IMR-90 (cell line): ENCODE measurements around the gene JPT1. TPM values are rescaled to one million over a fixed set of nuclear protein-coding genes. Genes with fewer than 3 reads are reported as not detected.

Source experiments
- ATAC-seq: fragments of 200-7000 bp; cut with Tn5 transposase; 2 replicates; pipeline ENCODE4 v1.9.1; 2020; ENCODE audit warnings: low read depth, mild to moderate bottlenecking, moderate library complexity
- BruUV-seq: library from RNA; stranded (reverse); fragments of 400-500 nt; replicated peaks from 2 replicates; lab custom pipeline; 2021; lab: Mats Ljungman, UMichigan
- CTCF ChIA-PET: fragments of 300-600 bp; formaldehyde crosslinking; extraction: SDS; loops from one replicate; lab custom pipeline; 2021; ENCODE audit warnings: antibody characterized with exemption; lab: Yijun Ruan, JAX
- POLR2A ChIA-PET: fragments of 300-600 bp; sonication (Branson Sonifier 250); formaldehyde crosslinking; loops from one replicate; lab custom pipeline; 2022; ENCODE audit warnings: antibody characterized with exemption; ENCODE audit not compliant: unreplicated experiment; lab: Charles Lee
- DNase-seq: peaks from one replicate; pipeline ENCODE4 v3.0.0; 2013
- H2AFZ ChIP-seq: replicated peaks from 2 replicates; pipeline ENCODE3; 2013; ENCODE audit warnings: low read length, mild to moderate bottlenecking; ENCODE audit not compliant: poor library complexity
- H2AK5ac ChIP-seq: 2 replicates; pipeline ENCODE4 v1.6.1; 2013; ENCODE audit warnings: low read depth, low read length, inconsistent platforms
- H2AK9ac ChIP-seq: replicated peaks from 2 replicates; pipeline ENCODE3; 2013; ENCODE audit warnings: mild to moderate bottlenecking, low read depth, low read length, moderate library complexity; ENCODE audit not compliant: poor library complexity
- H2BK120ac ChIP-seq: 2 replicates; pipeline ENCODE4 v1.6.1; 2013; ENCODE audit warnings: low read depth, low read length, inconsistent platforms
- H2BK15ac ChIP-seq: 3 replicates; pipeline ENCODE4 v1.6.1; 2013; ENCODE audit warnings: low read depth, low read length, inconsistent platforms
- H2BK20ac ChIP-seq: 2 replicates; pipeline ENCODE4 v1.6.1; 2013; ENCODE audit warnings: low read depth, mild to moderate bottlenecking, inconsistent platforms, low read length, moderate library complexity
- H2BK5ac ChIP-seq: 2 replicates; pipeline ENCODE4 v1.6.1; 2013; ENCODE audit warnings: mild to moderate bottlenecking, low read depth, low read length, inconsistent platforms; ENCODE audit not compliant: poor library complexity, severe bottlenecking
- H3K14ac ChIP-seq: replicated peaks from 2 replicates; pipeline ENCODE4 v1.6.1; 2013; ENCODE audit warnings: low read depth, low read length, inconsistent platforms
- H3K18ac ChIP-seq: 2 replicates; pipeline ENCODE4 v1.6.1; 2013; ENCODE audit warnings: low read depth, low read length, control low read depth
- H3K23ac ChIP-seq: 2 replicates; pipeline ENCODE4 v1.6.1; 2013; ENCODE audit warnings: low read depth, low read length, inconsistent platforms
- H3K27ac ChIP-seq: 2 replicates; pipeline ENCODE4 v1.5.1; 2013; ENCODE audit warnings: mild to moderate bottlenecking, control low read depth, low read length; ENCODE audit not compliant: insufficient read depth
- H3K27me3 ChIP-seq: 2 replicates; pipeline ENCODE4 v1.6.1; 2013; ENCODE audit warnings: low read length; ENCODE audit not compliant: control insufficient read depth, insufficient read depth
- H3K36me3 ChIP-seq: 2 replicates; pipeline ENCODE4 v1.6.1; 2013; ENCODE audit warnings: low read length, mixed read lengths; ENCODE audit not compliant: control insufficient read depth, insufficient read depth
- H3K4ac ChIP-seq: 2 replicates; pipeline ENCODE4 v1.6.1; 2013; ENCODE audit warnings: low read depth, low read length, inconsistent platforms
- H3K4me1 ChIP-seq: 2 replicates; pipeline ENCODE4 v1.6.1; 2013; ENCODE audit warnings: low read length, mixed read lengths; ENCODE audit not compliant: control insufficient read depth, insufficient read depth
- H3K4me2 ChIP-seq: 2 replicates; pipeline ENCODE4 v1.6.1; 2013; ENCODE audit warnings: low read depth, mild to moderate bottlenecking, control low read depth, low read length, moderate library complexity
- H3K4me3 ChIP-seq: 2 replicates; pipeline ENCODE4 v1.5.1; 2013; ENCODE audit warnings: low read depth, mild to moderate bottlenecking, control low read depth, low read length, moderate library complexity; ENCODE audit not compliant: insufficient read depth
- H3K56ac ChIP-seq: 2 replicates; pipeline ENCODE4 v1.6.1; 2013; ENCODE audit warnings: low read length, inconsistent platforms; ENCODE audit not compliant: insufficient read depth; ENCODE audit errors: extremely low read depth
- H3K79me1 ChIP-seq, 2 experiments: 2 replicates each; pipeline ENCODE4 v1.6.1; 2013; ENCODE audit warnings: low read length in 2 of 2, inconsistent platforms in 1 of 2, low read depth in 1 of 2
- H3K9ac ChIP-seq: 2 replicates; pipeline ENCODE4 v1.6.1; 2013; ENCODE audit warnings: low read depth, low read length, control low read depth
- H3K9me1 ChIP-seq: 2 replicates; pipeline ENCODE4 v1.6.1; 2013; ENCODE audit warnings: low read length, inconsistent platforms; ENCODE audit not compliant: insufficient read depth
- H3K9me3 ChIP-seq: 2 replicates; pipeline ENCODE4 v1.6.1; 2013; ENCODE audit warnings: low read length; ENCODE audit not compliant: control insufficient read depth, insufficient read depth
- H4K20me1 ChIP-seq: 2 replicates; pipeline ENCODE4 v1.6.1; 2013; ENCODE audit warnings: low read length, inconsistent platforms; ENCODE audit not compliant: insufficient read depth
- H4K5ac ChIP-seq: 2 replicates; pipeline ENCODE4 v1.6.1; 2013; ENCODE audit warnings: mild to moderate bottlenecking, low read depth, low read length, control low read depth
- H4K8ac ChIP-seq, 2 experiments: 2 replicates each; pipeline ENCODE4 v1.6.1; 2013; ENCODE audit warnings: low read depth in 2 of 2, low read length in 2 of 2, control low read depth in 1 of 2, inconsistent platforms in 1 of 2
- H4K91ac ChIP-seq: 2 replicates; pipeline ENCODE4 v1.6.1; 2013; ENCODE audit warnings: low read depth, low read length, inconsistent platforms; ENCODE audit not compliant: insufficient read depth
- BHLHE40 ChIP-seq: fragments of 150-350 bp; IDR thresholded peaks from 2 replicates; pipeline ENCODE4 v1.6.1; 2016; ENCODE audit warnings: mild to moderate bottlenecking, low read depth, low read length
- CEBPB ChIP-seq: IDR thresholded peaks from 2 replicates; pipeline ENCODE4 v1.6.1; 2012; ENCODE audit warnings: low read depth, low read length, improper control_type of control experiment
- CHD1 ChIP-seq: IDR thresholded peaks from 2 replicates; pipeline ENCODE4 v1.6.1; 2012; ENCODE audit warnings: low read depth, low read length, improper control_type of control experiment
- FOS ChIP-seq: fragments of 150-350 bp; IDR thresholded peaks from 2 replicates; pipeline ENCODE4 v1.6.1; 2016; ENCODE audit warnings: low read depth, low read length
- MAFK ChIP-seq: IDR thresholded peaks from 2 replicates; pipeline ENCODE4 v1.6.1; 2012; ENCODE audit warnings: low read depth, low read length, improper control_type of control experiment
- MAZ ChIP-seq: IDR thresholded peaks from 2 replicates; pipeline ENCODE4 v1.6.1; 2012; ENCODE audit warnings: low read depth, mild to moderate bottlenecking, low read length, improper control_type of control experiment, moderate library complexity, borderline replicate concordance
- MXI1 ChIP-seq: IDR thresholded peaks from 2 replicates; pipeline ENCODE4 v1.6.1; 2012; ENCODE audit warnings: low read depth, mild to moderate bottlenecking, low read length, moderate library complexity, borderline replicate concordance
- POLR2A ChIP-seq: IDR thresholded peaks from 2 replicates; pipeline ENCODE4 v1.6.1; 2012; ENCODE audit warnings: mild to moderate bottlenecking, low read depth, low read length
- RFX5 ChIP-seq: IDR thresholded peaks from 2 replicates; pipeline ENCODE4 v1.8.0; 2012; ENCODE audit warnings: low read depth, mild to moderate bottlenecking, low read length, moderate library complexity
- SMC3 ChIP-seq: fragments of 150-350 bp; IDR thresholded peaks from 2 replicates; pipeline ENCODE4 v1.6.1; 2016; ENCODE audit warnings: low read depth, mild to moderate bottlenecking, antibody characterized with exemption, low read length, moderate library complexity
- WGBS, 2 experiments: methylation state at CpG; one replicate each; pipeline versions ENCODE4 v1.1.5 to v1.1.7; 2013; ENCODE audit warnings: missing lambda C conversion rate in 2 of 2; ENCODE audit not compliant: insufficient read length in 1 of 2; ENCODE audit errors: extremely low coverage in 2 of 2; 5-methylcytosine and 5-hydroxymethylcytosine counted together
- dilution Hi-C: fragments of 300-500 bp; cut with HindIII; formaldehyde crosslinking; loops from one replicate; pipeline ENCODE4 v1.14.3; 2018; ENCODE audit warnings: low sequenced_read_pairs; ENCODE audit not compliant: unreplicated experiment
- in situ Hi-C: fragments of 300-500 bp; cut with MboI; formaldehyde crosslinking; loops from 3 replicates; pipeline ENCODE4 v1.14.3; 2019; ENCODE audit warnings: low sequenced_read_pairs, inconsistent platforms, mixed read lengths
- intact Hi-C: fragments of 100-400 bp; cut with micrococcal nuclease; formaldehyde crosslinking; loops from 2 replicates; pipeline ENCODE4 v1.10.0; 2022
- polyA plus RNA-seq, 3 experiments: library from polyadenylated mRNA; depleted of rRNA; stranded (reverse); fragments of >200 nt; gene quantifications; 2 replicates each; pipeline ENCODE4 v1.2.3, GENCODE V29; 2012; ENCODE audit warnings: low replicate concordance in 1 of 3
- total RNA-seq: library from RNA; depleted of rRNA; stranded (reverse); fragments of >200 nt; gene quantifications from 2 replicates; pipeline ENCODE4 v1.2.3, GENCODE V29; 2012

JPT1 gene
- total and polyA plus RNA-seq, 2 of the 4 experiments (the other 2 are of a cell fraction): 118 to 272 TPM

- ATAC-seq (no peak), DNase-seq (no peak)
- TF ChIP-seq BHLHE40 (no peak), SMC3 (no peak), MAZ (no peak), CEBPB (no peak), FOS (no peak), POLR2A (no peak), MAFK (no peak), MXI1 (no peak), RFX5 (no peak), CHD1 (no peak)
- ChIA-PET POLR2A (no interaction called here), CTCF (interaction anchor here (1.3 to 3.6 kb wide), 2 partner anchors 11 to 55 kb away, joined by 4 to 13 read pairs; no protein-coding TSS in a partner anchor)
- Histone ChIP-seq H3K4ac (no peak overlapping the region), H2BK120ac (no peak overlapping the region), H2AK9ac (peak overlapping the region; percentile 71), H2BK20ac (no peak overlapping the region), H2BK5ac (no peak overlapping the region), H4K91ac (no peak overlapping the region), H3K27me3 (no peaks in the 10 kb centered on the region), H4K20me1 (peaks cover 5% of the 10 kb centered on the region), H3K9me3 (no peaks in the 10 kb centered on the region), H4K8ac (no peak overlapping the region), H3K14ac (no peak overlapping the region), H3K9me1 (peaks cover 22% of the 10 kb centered on the region), H3K9ac (no peak overlapping the region), H4K5ac (no peak overlapping the region), H3K79me1 (peaks cover 7 to 43% of the 10 kb centered on the region in 2 experiments; a peak in 3 of 4 replicates), H3K4me1 (0 out of 2 replicates have a peak, but pooled peaks cover 2% of the 10 kb centered on the region), H2AFZ (no peak overlapping the region), H2AK5ac (no peak overlapping the region), H3K18ac (no peak overlapping the region), H3K4me3 (no peak overlapping the region), H3K36me3 (peaks cover 17% of the 10 kb centered on the region), H3K56ac (no peak overlapping the region), H3K4me2 (no peak overlapping the region), H2BK15ac (no peak overlapping the region), H3K27ac (no peak overlapping the region), H3K23ac (no peak overlapping the region)
- WGBS, 2 experiments: 100% methylated on average over 1 of the region's 4 CpGs; no CpG with 5 or more reads in 1 of the 2 experiments
- intact Hi-C loops (no loop called here), dilution Hi-C loops (no loop called here), in situ Hi-C loops (no loop called here)
- no TSS peak for BruUV-seq
Observed at GRCh38 chr17:75124819-75125162, 29.5 kb downstream of the JPT1 start.
